Stimulated activated CD4-positive, alpha-beta T cell treated with anti-CD3 and anti-CD28 coated beads, Interleukin-2, amount 100 ng/mL, for 48 hours (primary cell): Measurements from ENCODE around the gene SRM.
"Not testable (repeated sequence)": the region's sequence is repeated elsewhere in the genome, so short reads cannot be mapped to it uniquely, and the experiment has no call there.

ENCODE experiments used
- DNase-seq, 2 donors: peaks; one replicate each; pipeline ENCODE4 v3.0.0-alpha.2; 2020

Gene SRM

DNA sequence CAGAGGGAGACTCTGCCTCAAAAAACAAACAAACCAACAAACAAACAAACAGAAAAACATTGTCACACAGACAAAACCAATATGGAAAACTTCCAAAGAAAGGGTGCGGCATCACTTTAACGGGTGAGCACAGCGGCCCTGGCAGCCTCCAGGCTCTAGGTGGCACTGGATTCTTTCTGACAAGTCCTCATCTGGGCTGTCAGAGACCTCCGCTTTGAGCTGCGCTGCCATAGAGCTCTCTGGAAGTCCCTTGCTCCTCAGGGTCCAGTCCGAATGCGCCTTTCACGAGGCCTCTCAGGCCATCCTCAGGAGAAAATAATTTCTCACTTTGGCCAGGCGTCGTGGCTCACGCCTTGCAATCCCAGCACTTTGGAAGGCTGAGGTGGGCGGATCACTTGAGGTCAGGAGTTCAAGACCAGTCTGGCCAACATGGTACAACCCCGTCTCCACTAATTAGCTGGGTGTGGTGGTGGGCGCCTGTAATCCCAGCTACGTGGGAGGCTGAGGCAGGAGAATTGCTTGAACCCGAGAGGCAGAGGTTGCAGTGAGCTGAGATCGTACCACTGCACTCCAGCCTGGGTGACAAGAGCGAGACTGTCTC is 4.2 kb upstream of the SRM start:
- not testable (repeated sequence) for DNase-seq

DNA sequence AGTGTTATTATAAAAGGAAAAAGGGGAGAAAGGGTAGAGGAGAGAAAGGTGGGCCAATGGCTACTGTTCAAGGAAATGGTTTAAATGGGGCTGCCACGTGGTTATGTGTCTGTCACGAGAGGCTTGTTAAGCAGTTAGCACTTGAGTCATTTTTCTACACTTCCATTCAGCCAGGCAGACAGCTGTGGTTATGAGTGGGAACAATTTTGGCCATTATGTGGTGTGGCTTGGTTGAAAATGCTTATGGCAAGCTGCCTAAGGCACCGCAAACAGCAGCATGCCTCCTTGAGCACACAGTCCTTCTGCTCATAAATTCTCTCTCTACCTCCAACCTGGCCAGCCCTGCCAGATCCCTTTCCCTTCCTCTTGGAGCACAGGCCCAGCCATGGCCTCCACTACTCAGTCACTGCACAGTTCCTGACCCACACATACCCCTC is 3.2 kb upstream of the SRM start:
- no peak for DNase-seq

DNA sequence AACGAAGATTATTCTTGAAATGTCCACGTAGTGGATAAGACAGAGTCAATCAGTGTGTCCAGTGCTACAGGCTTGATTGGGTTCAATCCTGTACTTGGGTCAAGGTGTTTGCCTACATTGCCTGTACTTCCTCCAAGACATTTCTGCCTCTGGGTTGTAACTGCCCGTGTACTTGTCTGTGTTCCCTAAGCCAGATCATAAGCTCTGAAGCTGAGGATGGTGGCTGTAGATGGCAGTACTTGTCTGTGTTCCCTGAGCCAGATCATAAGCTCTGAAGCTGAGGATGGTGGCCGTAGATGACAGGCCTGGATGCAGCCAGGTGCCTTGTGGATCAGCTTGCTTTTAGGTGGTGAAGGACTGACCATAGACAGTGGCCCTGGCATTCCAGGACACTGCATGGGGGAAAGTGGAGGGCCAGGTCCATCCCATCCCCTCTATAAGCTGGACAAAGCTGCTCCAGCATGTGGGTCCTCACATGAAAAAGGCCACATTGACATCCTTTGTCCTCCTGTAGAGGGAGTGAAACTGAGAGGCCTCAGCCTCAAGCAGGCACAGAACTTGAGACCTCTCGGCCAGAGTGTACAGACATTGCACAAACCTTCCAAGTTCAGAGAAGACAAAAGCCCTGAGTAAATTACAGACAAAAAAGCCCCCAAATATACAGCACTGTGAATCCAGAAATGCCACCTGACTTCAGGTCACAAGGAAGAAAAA is 2.0 kb upstream of the SRM start:
- no peak for DNase-seq

DNA sequence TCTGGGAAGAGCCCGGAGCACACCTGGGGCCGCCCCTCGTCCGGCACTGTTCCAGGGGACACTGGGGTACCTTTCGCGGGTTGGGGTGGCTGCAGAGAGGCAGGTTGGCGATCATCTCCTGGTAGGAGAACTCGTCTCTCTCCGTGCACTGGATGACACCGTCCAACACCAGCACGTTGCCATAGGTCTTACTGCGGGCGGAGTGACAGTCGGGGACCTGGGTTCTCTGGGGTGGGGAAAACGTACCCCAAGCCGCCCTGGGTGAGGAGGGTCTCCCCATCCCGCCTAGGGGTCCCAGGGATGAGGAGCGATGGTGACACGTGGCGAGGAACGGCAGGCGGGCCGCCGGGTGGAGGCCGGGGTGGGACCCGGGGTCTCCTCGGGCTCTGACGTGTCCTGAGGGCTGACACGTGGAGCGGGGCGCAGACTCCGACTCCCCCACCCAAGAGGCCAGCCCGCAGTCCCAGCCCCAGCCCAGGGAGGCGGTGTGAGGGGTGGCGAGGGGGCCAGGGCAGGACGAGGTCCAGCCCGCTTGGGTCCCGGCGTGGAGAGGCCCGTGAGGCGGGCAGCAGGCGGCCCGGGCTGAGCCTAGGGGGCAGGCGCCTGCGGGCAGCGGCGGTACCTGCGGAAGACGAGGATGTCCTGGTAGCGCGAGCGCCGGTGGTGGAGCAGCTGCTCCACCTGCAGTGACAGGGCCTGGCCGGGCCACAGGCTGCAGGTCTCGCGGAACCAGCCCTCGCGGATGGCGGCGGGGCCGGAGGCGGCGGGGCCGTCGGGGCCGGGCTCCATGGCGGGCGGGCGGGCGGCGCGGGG is 457 bp downstream of the SRM start:
- DNase-seq: no peak

DNA sequence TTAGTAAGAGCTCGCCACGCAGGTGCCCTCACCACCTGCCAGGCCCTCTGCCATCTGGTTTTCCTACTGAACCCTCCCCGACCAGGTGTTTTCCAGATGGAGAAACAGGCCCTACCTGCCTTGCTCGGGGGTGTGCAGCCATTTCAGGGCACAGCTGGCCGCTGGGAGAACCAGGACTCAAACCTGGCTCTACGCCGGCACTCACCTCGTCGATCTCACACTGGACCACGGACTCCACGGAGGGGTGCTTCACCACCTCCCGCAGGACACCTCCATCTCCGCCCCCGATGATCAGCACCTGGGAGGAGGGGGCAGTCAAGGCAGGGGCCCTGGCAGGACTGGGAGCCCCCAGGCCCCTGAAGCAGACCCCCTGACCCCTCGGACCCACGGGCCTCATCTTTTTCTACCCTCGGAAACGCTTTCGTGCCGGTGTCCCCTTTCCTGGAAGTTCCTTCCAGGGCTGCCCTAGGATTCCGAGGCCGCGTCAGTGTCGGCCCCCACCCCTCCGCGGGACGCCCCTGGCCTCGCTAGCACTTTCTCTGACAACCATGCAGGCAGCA is 1.1 kb downstream of the SRM start:
- DNase-seq: no peak

DNA sequence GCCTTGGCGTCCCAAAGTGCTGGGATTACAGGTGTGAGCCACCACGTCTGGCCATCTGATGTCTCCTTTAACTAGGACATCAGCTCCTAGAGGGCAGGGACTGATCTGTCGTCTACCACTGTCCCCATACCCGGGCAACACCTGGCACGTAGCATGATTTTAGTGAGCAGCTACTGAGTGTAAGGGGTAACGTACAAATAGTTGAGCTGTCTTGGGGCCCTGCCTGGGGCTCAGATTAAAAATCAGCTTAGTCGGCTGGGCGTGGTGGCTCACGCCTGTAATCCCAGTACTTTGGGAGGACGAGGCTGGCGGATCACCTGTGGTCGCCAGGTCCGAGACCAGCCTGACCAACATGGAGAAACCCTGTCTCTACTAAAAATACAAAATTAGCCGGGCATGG is 1.8 kb downstream of the SRM start:
- no peak for DNase-seq

DNA sequence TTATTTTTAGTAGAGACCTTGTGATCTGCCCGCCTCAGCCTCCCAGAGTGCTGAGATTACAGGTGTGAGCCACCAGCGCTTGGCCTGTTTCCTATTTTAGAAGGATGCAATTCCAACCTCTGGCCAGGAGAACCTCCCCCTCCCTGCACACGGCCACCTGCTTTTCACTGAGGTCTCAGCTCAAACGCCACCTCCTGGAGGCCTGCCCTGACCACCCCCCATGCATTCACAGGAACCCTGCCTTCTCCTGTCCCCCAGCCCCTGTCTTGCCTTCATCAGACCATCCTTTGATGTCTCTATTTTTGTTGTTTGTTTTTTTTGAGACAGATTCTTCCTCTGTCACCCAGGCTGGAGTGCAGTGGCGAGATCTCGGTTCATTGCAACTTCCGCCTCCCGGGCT is 2.3 kb downstream of the SRM start:
- DNase-seq: no peak

DNA sequence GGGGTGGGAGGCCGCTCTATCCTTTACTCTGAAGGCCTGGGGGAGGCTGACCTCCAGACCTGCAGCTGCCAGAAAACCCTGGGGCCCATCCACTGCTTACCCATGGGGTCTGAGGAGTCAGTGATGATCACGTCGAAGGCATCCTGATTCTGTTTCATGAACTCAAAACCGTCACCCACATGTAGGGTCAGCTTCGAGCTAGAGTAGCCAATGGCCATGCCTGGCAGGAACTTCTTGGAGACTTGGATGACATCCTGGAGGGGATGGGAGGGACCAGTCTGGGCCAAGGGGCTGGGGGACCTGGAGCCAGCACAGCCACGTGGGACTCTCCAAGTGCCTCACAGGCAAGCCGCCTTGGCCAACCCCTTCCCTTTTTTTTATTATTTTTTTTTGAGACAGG is 3.3 kb downstream of the SRM start:
- no peak for DNase-seq

DNA sequence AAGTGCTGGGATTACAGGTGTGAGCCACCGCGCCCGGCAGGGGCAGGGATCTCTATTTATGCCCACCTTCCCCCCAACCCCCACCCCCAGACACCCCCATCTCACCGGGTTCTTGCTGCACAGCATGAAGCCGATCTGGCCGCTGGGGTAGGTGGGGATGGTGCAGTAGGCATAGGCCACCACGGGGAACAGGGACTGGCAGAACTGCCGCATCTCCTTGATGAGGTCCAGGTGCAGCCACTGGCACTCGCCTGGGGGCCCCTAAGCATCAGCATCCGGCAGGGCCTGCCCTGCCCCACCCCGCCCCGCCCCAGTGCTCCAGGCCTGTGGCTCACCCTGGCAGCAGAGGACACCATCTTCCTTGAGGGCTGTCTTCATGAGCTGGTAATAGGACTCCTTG is 4.1 kb downstream of the SRM start:
- DNase-seq: no peak

DNA sequence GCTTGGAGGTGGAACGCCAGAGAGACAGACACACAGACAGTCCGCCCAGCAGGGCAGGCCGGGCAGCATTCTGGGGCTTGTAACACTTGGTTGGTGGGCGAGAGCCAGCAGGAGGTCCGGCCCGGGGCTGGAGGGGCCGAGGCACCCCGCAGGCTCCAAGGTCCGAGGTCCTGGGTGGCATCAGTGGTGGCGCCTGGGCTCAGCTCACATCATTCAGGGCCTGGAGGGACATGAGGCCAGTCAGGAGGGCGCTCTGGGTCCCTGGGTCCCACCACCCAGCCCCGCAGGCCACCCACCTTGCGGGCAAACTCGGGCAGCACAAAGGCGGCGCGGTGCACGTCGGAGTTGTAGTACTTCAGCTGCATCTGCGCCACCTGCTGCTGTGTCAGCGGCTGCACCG is 5.2 kb downstream of the SRM start:
- DNase-seq: no peak

DNA sequence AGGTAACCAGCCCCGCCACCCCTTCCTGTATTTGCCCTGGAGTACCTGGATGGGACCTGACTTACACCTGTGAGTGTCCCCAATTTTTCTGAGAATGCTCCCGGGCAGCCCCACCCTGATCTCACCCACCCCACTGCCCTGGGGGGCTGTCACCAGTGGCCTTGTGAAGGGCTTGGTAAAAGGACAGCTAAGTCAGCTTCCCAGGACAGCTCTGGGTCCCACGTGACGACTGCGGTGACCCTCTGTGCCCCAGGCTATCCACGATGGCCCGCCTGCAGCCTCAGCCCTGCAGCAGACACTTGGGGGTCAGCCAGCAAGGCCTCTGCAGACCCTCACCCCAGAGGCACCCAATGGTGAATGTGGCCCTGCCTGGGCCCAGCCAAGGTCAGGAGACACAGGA is 5.6 kb downstream of the SRM start:
- DNase-seq: no peak

DNA sequence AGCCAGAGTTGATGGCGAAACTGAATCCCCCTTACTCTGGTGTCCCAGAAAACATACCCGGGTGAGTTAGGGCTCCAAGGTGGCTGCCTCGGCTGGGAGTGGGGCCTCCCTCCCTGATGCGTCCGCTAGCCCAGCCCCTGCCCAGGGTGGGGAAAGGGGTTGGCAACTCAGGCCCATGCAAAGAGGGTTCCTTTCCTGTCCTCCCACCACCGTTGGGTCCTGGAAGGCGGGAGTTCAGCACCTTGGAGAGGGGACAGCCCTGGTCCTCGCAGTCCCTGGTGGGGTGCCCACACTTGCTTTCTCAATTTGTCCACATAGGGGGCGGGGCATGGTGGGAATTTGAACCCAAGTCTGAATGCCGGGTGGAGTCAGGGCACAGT is 6.1 kb downstream of the SRM start:
- DNase-seq: no peak

DNA sequence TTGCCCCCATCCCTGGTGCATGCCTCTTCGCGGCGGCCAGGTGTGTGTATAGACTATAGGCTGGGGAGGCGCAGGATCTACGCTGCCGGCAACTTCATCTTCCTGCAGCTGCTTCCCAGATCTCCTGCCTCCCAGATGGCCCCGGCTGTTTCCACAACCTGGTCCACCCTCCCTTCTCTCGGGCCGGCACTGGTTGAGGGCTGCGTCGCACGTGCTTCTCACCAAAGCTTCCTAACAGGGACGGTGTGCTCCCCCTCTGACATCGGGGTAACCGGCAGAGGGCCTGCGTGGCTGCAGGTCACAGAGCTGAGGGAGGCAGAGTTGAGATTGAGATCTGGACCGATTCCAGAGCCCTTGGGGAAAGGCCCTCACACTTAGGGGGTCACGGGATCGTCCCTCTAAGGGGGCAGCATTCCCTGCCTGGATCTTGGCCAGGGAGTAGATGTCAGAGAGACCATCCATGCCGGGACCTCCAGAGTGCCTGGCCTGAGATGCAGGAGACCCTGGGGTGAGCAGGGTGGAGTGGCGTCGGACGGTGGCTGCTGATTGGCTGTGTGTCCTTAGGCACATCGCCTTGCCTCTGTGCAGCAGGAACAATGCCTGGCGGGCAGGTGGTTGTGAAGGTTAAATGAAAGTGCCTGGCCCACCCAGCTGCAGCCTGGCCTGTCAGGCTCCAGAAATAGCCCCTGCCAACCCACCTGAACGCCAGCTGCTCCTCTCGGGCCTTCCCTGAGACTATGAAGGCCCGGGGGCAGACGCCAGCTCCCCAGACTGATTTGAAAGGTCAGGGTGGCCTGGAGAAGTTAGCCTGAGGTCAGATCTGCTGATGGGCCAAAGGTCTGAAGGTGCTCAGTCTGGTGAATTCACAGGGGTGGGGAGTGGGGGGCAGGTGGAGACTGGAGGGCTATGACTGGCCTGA is 6.7 kb downstream of the SRM start:
- no peak for DNase-seq

DNA sequence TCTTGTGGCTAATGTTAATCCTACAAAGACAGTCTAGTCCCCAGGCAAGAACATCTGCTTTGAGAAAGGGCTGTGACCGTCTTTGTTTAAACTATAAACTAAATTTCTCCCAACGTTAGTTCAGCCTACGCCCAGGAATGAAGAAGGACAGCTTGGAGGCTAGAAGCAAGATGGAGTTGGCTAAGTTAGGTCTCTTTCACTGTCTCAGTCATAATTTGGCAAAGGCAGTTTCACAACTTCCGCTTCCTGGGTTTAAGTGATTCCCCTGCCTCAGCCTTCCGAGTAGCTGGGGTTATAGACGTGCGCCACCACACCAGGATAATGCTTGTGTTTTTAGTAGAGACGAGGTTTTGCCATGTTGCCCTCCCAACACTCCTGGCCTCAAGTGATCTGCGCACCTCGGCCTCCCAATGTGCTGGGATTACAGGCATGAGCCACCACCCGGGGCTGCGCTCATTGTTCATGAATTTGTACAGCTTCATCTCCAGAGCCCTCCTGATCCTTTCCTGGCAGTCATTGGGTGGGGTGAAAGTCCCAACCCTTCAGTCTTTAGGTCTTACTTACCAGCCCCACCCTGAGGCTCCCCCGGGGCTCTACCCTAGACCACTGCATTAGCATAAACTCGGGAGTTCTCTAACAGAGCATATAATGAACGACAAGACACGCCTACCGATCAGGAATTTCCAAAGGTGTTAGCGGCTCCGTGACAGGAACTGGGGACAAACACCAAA is 7.9 kb downstream of the SRM start:
- DNase-seq: no peak

DNA sequence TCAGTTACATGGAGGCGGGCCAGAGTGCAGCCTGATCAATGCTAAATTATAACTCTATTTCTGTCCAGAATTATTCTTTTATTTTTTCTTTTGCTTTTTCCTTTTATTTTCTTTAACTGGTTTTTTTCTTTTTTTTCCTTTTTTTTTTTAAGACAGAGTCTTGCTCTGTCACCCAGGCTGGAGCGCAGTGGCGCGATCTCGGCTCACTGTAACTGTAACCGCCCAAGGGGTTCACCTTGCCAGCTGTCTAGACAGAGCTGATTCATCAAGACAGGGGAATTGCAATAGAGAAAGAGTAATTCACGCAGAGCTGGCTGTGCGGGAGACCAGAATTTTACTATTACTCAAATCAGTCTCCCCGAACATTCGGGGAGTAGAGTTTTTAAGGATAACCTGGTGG is 8.7 kb downstream of the SRM start:
- DNase-seq: not testable (repeated sequence)

DNA sequence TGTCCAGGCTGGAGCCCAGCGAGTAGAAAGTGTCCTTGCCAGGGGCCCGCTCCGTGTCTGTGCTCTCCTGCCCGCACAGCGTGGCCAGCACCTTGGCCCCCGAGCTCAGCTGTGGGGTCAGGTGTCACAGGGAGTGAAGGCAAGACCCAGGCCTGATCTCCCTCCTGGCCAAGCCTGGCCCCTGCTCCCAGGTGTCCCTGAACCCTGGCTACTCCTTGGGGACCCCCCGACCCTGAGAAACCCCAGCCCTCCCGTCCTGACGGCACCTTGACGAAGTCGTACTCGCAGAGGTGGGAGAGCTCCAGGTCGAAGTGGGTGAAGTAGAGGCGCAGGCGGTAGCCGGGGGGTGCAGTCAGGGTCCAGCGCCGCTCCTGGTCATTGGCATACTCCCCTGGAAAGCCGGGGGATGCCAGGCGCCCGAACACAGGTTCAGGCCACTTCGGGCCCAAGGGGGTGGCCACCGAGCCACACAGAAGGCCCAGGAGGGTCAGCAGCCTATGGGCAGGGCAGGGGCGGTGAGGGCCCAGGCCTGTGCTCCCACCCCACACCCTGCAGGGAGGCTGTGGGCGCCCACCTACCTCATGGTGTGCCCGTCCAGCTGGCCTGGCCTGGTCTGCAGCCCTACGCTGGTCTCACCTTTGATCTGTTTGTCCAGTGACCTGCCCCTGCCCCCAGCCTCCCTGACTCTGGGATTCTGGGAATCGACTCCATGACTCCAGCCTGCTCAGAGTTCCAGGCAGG is 13.0 kb downstream of the SRM start, which contains the start of gene MASP2:
MASP2 (minus strand) TSS at position 615 of the 741 bp plus-strand sequence; CDS start at position 583, 32 bp downstream.
- no peak for DNase-seq

DNA sequence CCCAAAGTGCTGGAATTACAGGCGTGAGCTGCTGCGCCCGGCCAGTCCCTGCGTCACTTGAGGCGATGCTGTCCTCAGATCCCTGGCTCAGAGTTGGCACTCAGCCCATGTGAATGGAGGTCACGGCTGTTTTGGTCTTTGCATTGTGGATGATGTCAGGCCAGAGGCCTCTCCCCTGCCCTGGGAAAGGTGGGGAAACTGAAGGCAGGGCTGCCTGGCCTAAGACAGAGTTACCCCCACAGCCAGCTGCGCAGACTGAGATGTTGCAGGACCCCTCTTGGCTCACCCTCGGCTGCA is 13.6 kb downstream of the SRM start:
- DNase-seq: no peak

DNA sequence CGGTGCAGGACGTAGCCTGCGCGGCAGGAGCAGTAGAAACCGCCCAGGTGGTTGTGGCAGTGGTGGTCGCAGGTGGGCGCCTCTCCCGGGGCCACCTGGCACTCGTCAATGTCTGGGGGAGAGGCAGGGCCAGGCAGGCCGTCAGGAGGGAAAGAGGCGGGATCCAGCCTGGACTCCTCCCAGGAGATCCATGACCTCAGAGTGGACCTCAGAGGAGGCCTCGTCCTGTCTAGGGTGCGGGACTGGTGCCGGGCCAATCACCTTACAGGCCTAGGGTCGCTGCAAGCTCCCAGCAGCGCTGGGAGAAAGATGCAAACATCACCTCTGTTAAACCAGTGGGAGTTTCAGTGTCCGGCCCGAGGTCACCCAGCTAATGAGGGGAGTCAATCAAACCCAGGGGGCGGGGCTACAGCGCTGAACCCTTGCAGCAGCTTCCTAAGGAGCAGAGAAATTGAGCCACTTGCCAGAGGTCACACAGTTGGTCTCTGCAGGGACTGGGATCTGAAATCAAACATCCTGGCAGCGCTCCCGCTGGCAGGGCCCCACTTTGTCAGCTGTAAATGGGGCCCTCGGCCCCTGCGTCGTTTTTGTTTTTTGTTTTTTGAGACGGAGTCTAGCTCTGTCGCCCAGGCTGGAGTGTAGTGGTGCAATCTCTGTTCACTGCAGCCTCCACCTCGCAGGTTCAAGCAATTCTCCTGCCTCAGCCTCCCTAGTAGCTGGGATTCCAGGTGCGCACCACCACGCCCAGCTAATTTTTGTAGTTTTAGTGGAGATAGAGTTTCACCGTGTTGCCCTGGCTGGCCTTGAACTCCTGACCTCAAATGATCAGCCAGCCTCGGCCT is 14.2 kb downstream of the SRM start:
- DNase-seq: no peak

DNA sequence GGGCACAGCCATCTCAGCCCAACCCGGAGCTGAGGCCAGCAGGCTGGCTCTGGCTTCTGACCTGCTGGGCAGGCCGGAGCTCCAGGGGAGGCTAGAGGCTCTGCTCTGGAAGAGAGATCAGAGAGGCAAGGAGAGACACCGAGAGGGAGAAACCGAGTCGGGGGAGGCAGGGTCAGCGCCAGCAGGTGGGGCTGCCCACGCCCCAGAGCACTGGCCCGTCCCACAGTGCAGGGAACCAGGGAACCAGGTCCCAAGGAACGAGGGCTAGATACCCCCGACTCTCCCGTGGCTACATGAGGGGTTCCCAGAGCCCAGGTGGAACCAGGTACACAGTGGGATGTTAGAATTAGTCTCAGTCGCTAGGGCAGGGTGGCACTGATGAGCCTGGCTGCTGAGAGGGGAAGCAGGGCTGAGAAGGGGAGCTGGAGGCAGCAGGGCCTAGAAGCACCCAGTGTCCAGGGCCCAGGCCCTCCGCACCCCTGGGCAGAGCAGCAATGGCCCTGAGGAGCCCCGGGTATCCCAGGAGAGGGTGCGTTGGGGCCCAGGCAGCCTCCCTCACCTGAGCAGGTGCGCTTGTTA is 14.9 kb downstream of the SRM start:
- DNase-seq: no peak
